ENCODE data around the gene OR10A2.

OR10A2 gene, protein sequence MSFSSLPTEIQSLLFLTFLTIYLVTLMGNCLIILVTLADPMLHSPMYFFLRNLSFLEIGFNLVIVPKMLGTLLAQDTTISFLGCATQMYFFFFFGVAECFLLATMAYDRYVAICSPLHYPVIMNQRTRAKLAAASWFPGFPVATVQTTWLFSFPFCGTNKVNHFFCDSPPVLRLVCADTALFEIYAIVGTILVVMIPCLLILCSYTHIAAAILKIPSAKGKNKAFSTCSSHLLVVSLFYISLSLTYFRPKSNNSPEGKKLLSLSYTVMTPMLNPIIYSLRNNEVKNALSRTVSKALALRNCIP

GRCh38 chr11:6862961-6863360 is at the start of gene OR10A2:
Gene OR10A2 (plus strand): TSS chr11:6863057. CDS start chr11:6869755, 6,698 bp downstream.
- H3K9me3 ChIP-seq = no peaks in the 10 kb centered on the region

DNA sequence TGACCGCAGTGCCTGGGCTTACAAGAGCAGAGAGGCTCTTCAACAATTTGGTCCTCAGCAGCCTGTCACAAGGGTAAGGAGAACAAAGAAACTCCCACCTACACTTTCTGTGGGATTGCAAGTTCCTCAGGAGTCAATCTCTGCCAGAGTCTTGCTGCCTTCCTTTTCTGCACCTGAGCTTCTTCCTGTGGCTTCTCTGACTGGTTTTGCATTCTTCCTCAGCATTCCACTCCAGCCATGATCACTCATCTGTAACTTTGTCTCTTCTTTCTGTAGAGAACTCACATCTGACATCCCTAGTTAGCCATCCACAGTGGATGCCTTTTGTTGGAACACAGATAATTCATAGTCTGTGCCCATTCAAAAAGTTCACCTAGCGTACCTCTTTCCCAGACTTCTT is 49.2 kb upstream of the OR10A2 start:
- no peak overlapping the region for H3K4me3 ChIP-seq (ENCODE audit: low read depth in 1 of 2, low read length in 1 of 2)
- no peak overlapping the region for H3K27ac ChIP-seq
- H3K9me3 ChIP-seq = no peaks in the 10 kb centered on the region
- no peak for TF ChIP-seq CTCF (IDR thresholded peaks at IDR 0.05)
- H3K27me3 ChIP-seq = no peaks in the 10 kb centered on the region
- no peaks in the 10 kb centered on the region for H3K4me1 ChIP-seq (ENCODE audit: control insufficient read depth in 1 of 2, insufficient read depth in 1 of 2, low read depth in 1 of 2, low read length in 1 of 2)
- H3K36me3 ChIP-seq = no peaks in the 10 kb centered on the region

More at GRCh38 chr11:6862961-6863360, at the start of gene OR10A2:
- no peaks in the 10 kb centered on the region for H3K4me1 ChIP-seq (ENCODE audit: control insufficient read depth in 1 of 2, insufficient read depth in 1 of 2, low read depth in 1 of 2, low read length in 1 of 2)
- no peak within 1 kb of the TSS for H3K4me3 ChIP-seq (ENCODE audit: low read depth in 1 of 2, low read length in 1 of 2)
- no peak for TF ChIP-seq CTCF (IDR thresholded peaks at IDR 0.05)
- H3K27me3 ChIP-seq = no peaks in the 10 kb centered on the region
- H3K27ac ChIP-seq = no peak within 1 kb of the TSS
- H3K36me3 ChIP-seq = no peaks in the 10 kb centered on the region

DNA sequence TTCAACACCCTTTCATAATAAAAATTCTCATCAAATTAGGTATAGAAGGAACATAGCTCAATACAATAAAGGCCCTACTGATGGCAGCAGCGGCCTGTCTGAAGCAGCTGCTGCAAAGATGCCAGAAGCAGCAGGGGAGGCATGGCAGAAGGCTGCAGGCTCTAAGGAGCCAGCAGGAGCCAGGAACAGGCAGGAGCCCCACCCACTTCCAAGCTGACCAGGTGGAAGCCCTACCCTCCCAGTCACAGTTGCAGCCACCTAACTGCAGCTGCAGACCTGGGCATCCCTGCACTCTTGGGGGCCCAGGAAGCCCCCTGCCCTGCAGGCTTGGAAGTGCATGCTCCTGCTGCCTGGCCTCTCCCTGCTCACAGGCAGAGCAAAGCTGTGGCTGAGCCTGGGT is 45.2 kb upstream of the OR10A2 start:
- Histone ChIP-seq H3K27me3 (peaks cover 3% of the 10 kb centered on the region), H3K9me3 (no peaks in the 10 kb centered on the region), H3K27ac (no peak overlapping the region), H3K36me3 (no peaks in the 10 kb centered on the region), H3K4me3 (ENCODE audit: low read depth in 1 of 2, low read length in 1 of 2) (no peak overlapping the region), H3K4me1 (ENCODE audit: control insufficient read depth in 1 of 2, insufficient read depth in 1 of 2, low read depth in 1 of 2, low read length in 1 of 2) (no peaks in the 10 kb centered on the region)
- no peak for TF ChIP-seq CTCF (IDR thresholded peaks at IDR 0.05)

DNA sequence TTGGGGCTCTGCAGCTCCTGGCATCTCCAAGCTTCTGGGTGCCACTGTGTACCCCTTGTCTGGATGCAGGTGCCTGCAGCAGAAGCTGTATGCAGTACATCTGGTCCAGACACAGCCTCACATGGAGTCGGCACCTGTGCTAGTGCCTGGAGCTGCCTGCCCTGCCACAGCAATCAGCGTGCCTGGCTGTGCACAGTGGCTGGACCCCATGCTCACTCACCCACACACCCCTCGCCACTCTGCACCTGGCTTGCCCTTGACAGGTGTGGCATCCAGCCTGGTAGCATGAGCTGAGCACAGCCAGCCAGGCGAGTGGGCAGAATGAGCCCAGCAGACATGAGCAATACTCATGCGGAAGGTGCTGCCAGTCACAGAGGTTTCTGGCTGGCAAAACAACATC is 43.9 kb upstream of the OR10A2 start:
- no peak for TF ChIP-seq CTCF (IDR thresholded peaks at IDR 0.05)
- H3K27ac ChIP-seq = no peak overlapping the region
- no peaks in the 10 kb centered on the region for H3K9me3 ChIP-seq
- no peak overlapping the region for H3K4me3 ChIP-seq (ENCODE audit: low read depth in 1 of 2, low read length in 1 of 2)
- H3K36me3 ChIP-seq = no peaks in the 10 kb centered on the region
- no peaks in the 10 kb centered on the region for H3K4me1 ChIP-seq (ENCODE audit: control insufficient read depth in 1 of 2, insufficient read depth in 1 of 2, low read depth in 1 of 2, low read length in 1 of 2)
- peaks cover 3% of the 10 kb centered on the region for H3K27me3 ChIP-seq

DNA sequence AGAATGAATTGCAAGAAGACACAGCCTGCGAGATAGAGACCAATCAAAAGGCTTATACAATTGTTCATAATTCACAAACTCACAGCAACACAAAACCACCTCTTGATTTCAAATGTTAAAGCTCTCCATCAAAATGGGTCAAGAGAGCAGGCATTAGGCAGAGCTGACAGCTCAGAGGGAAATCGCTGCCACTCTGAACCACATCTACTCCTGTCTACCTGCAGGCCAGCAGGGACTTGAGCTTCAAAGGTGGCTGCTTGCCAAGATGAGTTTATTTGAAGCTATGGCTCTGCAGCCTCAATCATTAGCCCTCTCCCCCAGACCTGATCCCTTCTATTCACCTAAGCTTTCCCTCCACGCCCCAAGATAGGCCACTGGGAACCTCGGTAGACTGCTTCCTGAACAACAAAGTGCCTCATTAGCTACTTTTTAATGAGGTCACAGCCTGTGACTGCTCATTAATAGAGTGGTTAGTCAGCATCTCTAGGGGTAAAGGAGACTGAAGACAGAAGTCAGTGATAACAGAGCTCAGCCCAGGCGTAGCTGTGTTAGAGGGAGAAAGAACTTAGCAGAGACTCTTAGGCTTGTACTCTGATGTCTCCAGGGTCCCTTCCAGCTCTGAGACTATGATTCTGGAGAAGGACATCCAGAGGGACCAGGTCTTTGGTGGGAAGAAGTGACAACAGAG is 38.6 kb upstream of the OR10A2 start:
- no peaks in the 10 kb centered on the region for H3K9me3 ChIP-seq
- H3K27me3 ChIP-seq = peaks cover 3% of the 10 kb centered on the region
- no peak overlapping the region for H3K4me3 ChIP-seq (ENCODE audit: low read depth in 1 of 2, low read length in 1 of 2)
- H3K4me1 ChIP-seq (ENCODE audit: control insufficient read depth in 1 of 2, insufficient read depth in 1 of 2, low read depth in 1 of 2, low read length in 1 of 2) = no peaks in the 10 kb centered on the region
- H3K36me3 ChIP-seq = no peaks in the 10 kb centered on the region
- H3K27ac ChIP-seq = no peak overlapping the region
- no peak for TF ChIP-seq CTCF (IDR thresholded peaks at IDR 0.05)
